Kidney epithelial cell (primary cell): ENCODE results near the gene HAPSTR1. TPM values are rescaled to one million over a fixed set of nuclear protein-coding genes. Genes with fewer than 3 reads are reported as not detected.
A peak's percentile ranks its signal among the peaks of the same experiment; 100 is the strongest.
"Not testable (repeated sequence)": the region's sequence is repeated elsewhere in the genome, so short reads cannot be mapped to it uniquely, and the experiment has no call there.

Experiments
- DNase-seq: peaks from one replicate; pipeline ENCODE4 v3.0.0-alpha.2; 2010; ENCODE audit warnings: low read depth
- H3K27me3 ChIP-seq: 2 replicates; pipeline ENCODE4 v1.6.0; 2011; ENCODE audit warnings: low read length; ENCODE audit not compliant: control insufficient read depth, insufficient read depth
- H3K36me3 ChIP-seq: 2 replicates; pipeline ENCODE4 v1.5.1; 2011; ENCODE audit warnings: low read length; ENCODE audit not compliant: control insufficient read depth, insufficient read depth
- H3K4me3 ChIP-seq: 2 replicates; pipeline ENCODE4 v1.5.1; 2011; ENCODE audit warnings: low read depth, mild to moderate bottlenecking, control low read depth, low read length
- total RNA-seq: library from RNA; depleted of rRNA; stranded (reverse); fragments of >200 nt; gene quantifications from 2 replicates; pipeline ENCODE4 v1.2.3, GENCODE V29; 2015
- TF ChIP-seq, protein P1 (sequence below): IDR thresholded peaks from 2 replicates; pipeline ENCODE4 v1.5.1; 2011; ENCODE audit warnings: mild to moderate bottlenecking, moderate library complexity, low read length, control low read depth, inconsistent platforms; ENCODE audit not compliant: insufficient read depth, poor library complexity, severe bottlenecking

HAPSTR1 gene
- total RNA-seq, 1 donor from 2014 or later, result 78.2 TPM

DNA sequence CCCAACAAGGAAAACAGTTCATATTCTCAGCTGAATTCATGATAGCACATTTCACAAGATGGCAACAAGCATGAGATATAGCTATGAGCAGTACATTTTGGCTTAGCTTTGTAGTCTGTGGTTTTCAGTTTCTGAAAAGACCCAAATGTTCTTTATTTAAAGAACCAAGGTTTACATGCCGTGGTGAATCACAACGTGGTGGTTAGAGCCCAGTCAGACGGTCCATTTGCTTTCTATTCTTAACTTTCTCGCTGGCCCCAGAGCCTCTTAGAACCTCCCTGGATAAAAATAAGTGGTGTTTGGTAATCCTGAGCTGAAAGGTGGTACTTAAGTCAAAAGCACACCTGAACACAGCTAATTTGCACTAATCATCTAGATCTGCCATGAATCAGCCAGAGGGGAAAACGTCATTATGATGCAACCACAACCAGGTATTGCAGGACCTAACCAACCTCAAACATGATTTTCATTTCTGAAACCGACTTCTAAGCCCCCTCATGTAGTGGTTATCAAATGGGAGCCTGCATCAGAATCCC lies 18.6 kb upstream of the HAPSTR1 start:
- Histone ChIP-seq H3K4me3 (no peak overlapping the region), H3K36me3 (no peaks in the 10 kb centered on the region), H3K27me3 (no peaks in the 10 kb centered on the region)
- TF ChIP-seq, protein P1, sequence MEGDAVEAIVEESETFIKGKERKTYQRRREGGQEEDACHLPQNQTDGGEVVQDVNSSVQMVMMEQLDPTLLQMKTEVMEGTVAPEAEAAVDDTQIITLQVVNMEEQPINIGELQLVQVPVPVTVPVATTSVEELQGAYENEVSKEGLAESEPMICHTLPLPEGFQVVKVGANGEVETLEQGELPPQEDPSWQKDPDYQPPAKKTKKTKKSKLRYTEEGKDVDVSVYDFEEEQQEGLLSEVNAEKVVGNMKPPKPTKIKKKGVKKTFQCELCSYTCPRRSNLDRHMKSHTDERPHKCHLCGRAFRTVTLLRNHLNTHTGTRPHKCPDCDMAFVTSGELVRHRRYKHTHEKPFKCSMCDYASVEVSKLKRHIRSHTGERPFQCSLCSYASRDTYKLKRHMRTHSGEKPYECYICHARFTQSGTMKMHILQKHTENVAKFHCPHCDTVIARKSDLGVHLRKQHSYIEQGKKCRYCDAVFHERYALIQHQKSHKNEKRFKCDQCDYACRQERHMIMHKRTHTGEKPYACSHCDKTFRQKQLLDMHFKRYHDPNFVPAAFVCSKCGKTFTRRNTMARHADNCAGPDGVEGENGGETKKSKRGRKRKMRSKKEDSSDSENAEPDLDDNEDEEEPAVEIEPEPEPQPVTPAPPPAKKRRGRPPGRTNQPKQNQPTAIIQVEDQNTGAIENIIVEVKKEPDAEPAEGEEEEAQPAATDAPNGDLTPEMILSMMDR, result no peak
- no peak for DNase-seq

GRCh38 chr16:9075299-9076071 lies 16.0 kb upstream of the HAPSTR1 start:
- no peak for DNase-seq
- H3K4me3 ChIP-seq, result no peak overlapping the region
- no peaks in the 10 kb centered on the region for H3K27me3 ChIP-seq
- TF ChIP-seq, protein P1, result no peak
- no peaks in the 10 kb centered on the region for H3K36me3 ChIP-seq

DNA sequence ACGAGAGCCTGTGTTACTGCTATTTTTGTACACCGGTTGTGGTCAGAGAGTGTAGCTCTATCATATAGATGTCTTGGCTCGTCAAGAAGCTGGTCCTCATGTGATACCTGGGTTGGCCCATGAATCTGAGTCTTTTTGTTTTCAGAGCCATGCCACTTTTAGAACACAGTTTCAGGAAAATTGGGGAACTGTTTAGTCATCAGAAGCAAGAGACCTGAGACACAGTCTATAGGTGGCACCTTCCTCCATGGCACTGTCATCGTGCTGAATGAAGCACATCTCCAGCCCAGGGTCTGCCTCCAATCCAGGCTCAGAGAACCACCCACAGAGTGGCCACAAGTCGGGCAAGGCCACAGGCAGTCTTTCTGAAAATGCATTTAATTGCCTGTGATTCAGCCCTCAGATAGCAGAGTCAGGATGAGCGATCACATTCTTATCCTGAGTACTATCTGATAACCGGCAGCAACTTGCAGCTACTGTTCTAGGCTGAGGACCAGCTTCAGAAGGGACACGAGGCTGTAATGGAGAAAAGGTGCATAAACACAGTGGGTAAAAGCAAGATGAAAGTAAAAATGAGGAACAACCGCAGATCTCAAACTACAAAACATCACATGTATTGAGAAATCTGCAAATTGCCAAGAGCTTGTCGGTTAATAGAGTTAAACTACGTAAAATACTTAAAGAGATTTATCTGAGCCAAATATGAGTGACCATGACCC lies 14.2 kb upstream of the HAPSTR1 start:
- DNase-seq, result peak; percentile 70
- H3K27me3 ChIP-seq, result no peaks in the 10 kb centered on the region
- H3K36me3 ChIP-seq, result no peaks in the 10 kb centered on the region
- TF ChIP-seq, protein P1, result no peak
- no peak overlapping the region for H3K4me3 ChIP-seq

DNA sequence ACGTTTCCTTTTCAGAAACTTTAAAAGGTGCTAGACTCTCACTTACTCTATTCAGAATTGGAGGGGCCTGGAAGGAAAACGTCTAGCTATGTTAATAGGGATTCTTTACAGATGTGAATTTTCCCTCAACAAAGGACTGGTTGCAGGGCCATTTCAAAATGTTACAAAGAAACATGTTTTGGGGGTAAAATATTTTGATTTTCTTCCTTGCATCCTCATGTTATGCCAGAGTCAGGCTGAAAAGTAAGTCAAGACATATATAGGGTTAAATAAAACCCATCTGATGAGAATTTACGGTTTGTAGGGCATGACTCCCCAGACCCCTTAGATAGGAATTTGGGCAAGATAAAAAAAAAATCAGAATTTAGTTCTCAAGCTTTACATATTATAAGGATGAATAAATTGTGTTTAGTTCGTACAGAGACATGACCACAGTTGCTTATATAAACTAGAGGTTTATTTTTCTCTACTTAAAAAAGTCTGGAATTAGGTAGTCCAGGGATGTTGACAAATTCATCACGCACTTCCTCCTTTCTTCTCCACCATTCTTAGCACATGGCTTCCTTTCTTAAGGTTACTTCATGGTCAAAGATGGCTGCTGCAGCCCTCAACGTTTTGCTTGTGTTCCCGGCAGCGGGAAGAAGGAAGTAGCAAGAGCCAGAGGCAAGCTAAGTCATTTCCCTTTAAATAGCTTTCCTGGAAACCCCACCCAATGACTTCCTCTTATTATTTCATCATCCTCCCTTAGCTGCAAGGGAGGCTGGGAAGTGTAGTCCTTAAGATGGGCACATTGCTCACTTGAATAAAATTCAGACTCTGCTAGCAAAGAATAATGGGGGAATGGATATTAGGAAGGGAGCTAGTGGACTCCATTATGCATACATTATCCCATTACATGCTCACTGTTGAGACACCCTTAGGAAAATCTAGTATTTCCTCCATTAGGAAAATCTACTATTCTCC lies 12.7 kb upstream of the HAPSTR1 start:
- H3K36me3 ChIP-seq, H3K27me3 ChIP-seq, H3K4me3 ChIP-seq: not testable (repeated sequence)
- peak; percentile 47 for DNase-seq

DNA sequence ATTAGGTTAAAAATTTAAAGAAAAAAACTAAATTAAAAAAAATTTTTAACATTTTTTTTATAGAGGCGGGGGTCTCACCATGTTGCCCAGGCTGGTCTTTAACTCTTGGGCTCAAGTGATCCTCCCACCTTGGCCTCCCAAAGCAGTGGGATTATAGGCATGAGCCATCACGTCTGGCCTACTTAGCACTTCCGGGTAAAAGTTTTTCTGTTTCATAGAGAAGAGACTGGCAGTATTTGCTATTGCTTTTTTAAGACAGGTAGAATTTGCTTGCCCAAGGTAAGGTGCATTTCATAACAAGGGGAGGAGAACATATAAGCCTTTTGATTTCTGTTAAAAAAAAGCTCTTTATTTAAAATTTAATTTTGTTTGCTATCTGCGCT lies 12.0 kb upstream of the HAPSTR1 start:
- Histone ChIP-seq H3K27me3 (no peaks in the 10 kb centered on the region), H3K4me3 (no peak overlapping the region), H3K36me3 (no peaks in the 10 kb centered on the region)
- TF ChIP-seq, protein P1, result no peak
- no peak for DNase-seq

DNA sequence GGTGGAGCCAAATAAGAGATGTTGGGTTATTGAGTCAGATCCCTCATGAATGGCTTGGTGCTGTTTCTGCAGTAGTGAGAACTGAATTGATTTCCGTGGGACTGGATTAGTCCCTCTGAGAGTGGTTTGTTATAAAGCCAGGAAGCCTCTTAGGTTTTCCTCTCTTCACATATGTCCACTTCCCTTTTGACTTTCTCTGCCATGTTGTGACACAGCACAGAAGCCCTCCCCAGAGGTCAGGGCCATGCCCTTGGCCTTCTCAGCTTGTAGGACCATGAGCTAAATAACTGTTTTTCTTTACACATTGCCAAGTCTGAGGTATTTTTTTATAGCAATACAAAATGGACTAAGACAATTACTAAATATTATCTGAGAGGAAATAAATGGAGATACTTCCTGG lies 10.3 kb upstream of the HAPSTR1 start:
- TF ChIP-seq, protein P1, result no peak
- no peak overlapping the region for H3K4me3 ChIP-seq
- no peak for DNase-seq

More for the DNA sequence above, 10.3 kb upstream of the HAPSTR1 start:
- Histone ChIP-seq H3K36me3 (no peaks in the 10 kb centered on the region), H3K27me3 (no peaks in the 10 kb centered on the region)
